Activated CD8-positive, alpha-beta T cell treated with anti-CD3 and anti-CD28 coated beads for 36 hours (primary cell): Measurements from ENCODE around the gene TGFBR3L. TPM values are rescaled to one million over a fixed set of nuclear protein-coding genes. Genes with fewer than 3 reads are reported as not detected.

ENCODE experiments used
- ATAC-seq: fragments of 200-7000 bp; cut with Tn5 transposase; one replicate; pipeline ENCODE4 v1.10.0; 2021; ENCODE audit warnings: mild to moderate bottlenecking, moderate library complexity
- CTCF ChIA-PET: fragments of 350-600 bp; sonication (Branson Sonifier 250); formaldehyde crosslinking; loops from one replicate; lab custom pipeline; 2021; ENCODE audit warnings: antibody characterized with exemption; lab: Charles Lee
- POLR2A ChIA-PET: fragments of 350-600 bp; sonication (Branson Sonifier 250); formaldehyde crosslinking; loops from one replicate; lab custom pipeline; 2021; ENCODE audit warnings: antibody characterized with exemption; lab: Charles Lee
- DNase-seq: peaks from one replicate; pipeline ENCODE4 v3.0.0-alpha.2; 2020
- H3K27ac Mint-ChIP-seq: one replicate; pipeline ENCODE4 v1.8.0; 2021; ENCODE audit warnings: mild to moderate bottlenecking, mixed read lengths
- H3K27me3 Mint-ChIP-seq: one replicate; pipeline ENCODE4 v1.8.0; 2021; ENCODE audit warnings: mixed read lengths
- H3K36me3 Mint-ChIP-seq: one replicate; pipeline ENCODE4 v1.8.0; 2021; ENCODE audit warnings: low read depth, mixed read lengths
- H3K4me1 Mint-ChIP-seq: one replicate; pipeline ENCODE4 v1.8.0; 2021; ENCODE audit warnings: low read depth, mixed read lengths
- H3K4me3 Mint-ChIP-seq: one replicate; pipeline ENCODE4 v1.8.0; 2021; ENCODE audit warnings: mild to moderate bottlenecking, moderate library complexity, mixed read lengths
- H3K9me3 Mint-ChIP-seq: one replicate; pipeline ENCODE4 v1.8.0; 2021; ENCODE audit warnings: mixed read lengths
- CTCF ChIP-seq: fragments of 200-600 bp; IDR thresholded peaks from one replicate; pipeline ENCODE4 v1.8.0; 2022; ENCODE audit warnings: antibody characterized with exemption, mild to moderate bottlenecking
- intact Hi-C: fragments of 100-400 bp; cut with micrococcal nuclease; formaldehyde crosslinking; loops from one replicate; pipeline ENCODE4 v1.10.0; 2022
- total RNA-seq, 2 experiments: library from RNA; stranded (reverse); gene quantifications; one replicate each; pipeline ENCODE4 v1.2.3, GENCODE V29; 2021

Gene TGFBR3L
- total RNA-seq, 2 experiments from 2014 or later, result 5.1 to 5.9 TPM

GRCh38 chr19:7918615-7919421 lies 4.2 kb downstream of the TGFBR3L start:
- H3K27ac Mint-ChIP-seq, result no peak overlapping the region
- DNase-seq (no peak), ATAC-seq (no peak)
- ChIA-PET POLR2A (interaction anchor here (0.6 to 3.2 kb wide), 5 partner anchors 8 to 50 kb away, joined by 3 to 14 read pairs (median 12); partner anchors contain the start of genes CTXN1 and TIMM44), CTCF (interaction anchor here (1.2 to 4.5 kb wide), 8 partner anchors 10 to 61 kb away, joined by 3 to 31 read pairs (median 6); partner anchors contain the start of genes MAP2K7 and TIMM44)
- peaks cover 28% of the 10 kb centered on the region for H3K4me1 Mint-ChIP-seq
- H3K9me3 Mint-ChIP-seq, result no peaks in the 10 kb centered on the region
- no peak for TF ChIP-seq CTCF
- H3K27me3 Mint-ChIP-seq, result peaks cover 22% of the 10 kb centered on the region
- intact Hi-C loops, result no loop called here
- H3K4me3 Mint-ChIP-seq, result peak overlapping the region; percentile 81
- no peaks in the 10 kb centered on the region for H3K36me3 Mint-ChIP-seq

- H3K27ac Mint-ChIP-seq, result peak within 1 kb of the TSS; percentile 89
- TF ChIP-seq CTCF, result no peak
- POLR2A ChIA-PET, result interaction anchor here (0.6 to 4.8 kb wide), 5 partner anchors 11 to 30 kb away, joined by 3 to 38 read pairs (median 7); partner anchors contain the start of genes MAP2K7 and TIMM44
- CTCF ChIA-PET, result interaction anchor here (1.1 to 4.5 kb wide), 8 partner anchors 11 to 352 kb away, joined by 3 to 31 read pairs (median 5); partner anchors contain the start of genes MAP2K7 and TIMM44
- peak; percentile 98 for DNase-seq
- H3K36me3 Mint-ChIP-seq, result no peaks in the 10 kb centered on the region
- peak; percentile 72 for ATAC-seq
- H3K27me3 Mint-ChIP-seq, result peaks cover 22% of the 10 kb centered on the region
- peaks cover 28% of the 10 kb centered on the region for H3K4me1 Mint-ChIP-seq
- H3K4me3 Mint-ChIP-seq, result peak within 1 kb of the TSS; percentile 81
- no peaks in the 10 kb centered on the region for H3K9me3 Mint-ChIP-seq
- intact Hi-C loops, result loop anchor here (10.0 kb wide), 1 partner anchor 65 kb away; no protein-coding TSS in a partner anchor
Observed at GRCh38 chr19:7919610-7920518, 5.2 kb downstream of the TGFBR3L start, which contains the start of gene SNAPC2. Gene SNAPC2 (plus strand): TSS chr19:7920338. CDS start chr19:7920367, 29 bp downstream.

- Mint-ChIP-seq H3K36me3 (no peaks in the 10 kb centered on the region), H3K9me3 (no peaks in the 10 kb centered on the region), H3K27me3 (peaks cover 18% of the 10 kb centered on the region), H3K27ac (peak overlapping the region; percentile 89), H3K4me1 (peaks cover 26% of the 10 kb centered on the region), H3K4me3 (peak overlapping the region; percentile 81)
- ChIA-PET CTCF (interaction anchor here (1.1 to 4.5 kb wide), 8 partner anchors 10 to 353 kb away, joined by 3 to 31 read pairs (median 5); partner anchors contain the start of genes MAP2K7 and TIMM44), POLR2A (interaction anchor here (0.6 to 4.8 kb wide), 8 partner anchors 11 to 431 kb away, joined by 3 to 38 read pairs (median 4); partner anchors contain the start of genes MAP2K7 and TIMM44)
- intact Hi-C loops, result loop anchor here (10.0 kb wide), 1 partner anchor 66 kb away; no protein-coding TSS in a partner anchor
- DNase-seq, result peak; percentile 100
- no peak for TF ChIP-seq CTCF
- ATAC-seq, result peak; percentile 77
Observed at GRCh38 chr19:7920519-7921301, 6.1 kb downstream of the TGFBR3L start.

- Mint-ChIP-seq H3K27me3 (peaks cover 14% of the 10 kb centered on the region), H3K27ac (peak overlapping the region; percentile 89), H3K4me3 (peak overlapping the region; percentile 81), H3K9me3 (no peaks in the 10 kb centered on the region), H3K4me1 (peaks cover 26% of the 10 kb centered on the region), H3K36me3 (peaks cover under 1% of the 10 kb centered on the region)
- no peak for TF ChIP-seq CTCF
- ATAC-seq (no peak), DNase-seq (no peak)
- ChIA-PET POLR2A (interaction anchor here (0.6 to 4.8 kb wide), 8 partner anchors 10 to 432 kb away, joined by 3 to 38 read pairs (median 4); partner anchors contain the start of genes MAP2K7 and TIMM44), CTCF (interaction anchor here (1.1 to 4.5 kb wide), 7 partner anchors 9 to 59 kb away, joined by 3 to 31 read pairs (median 6); partner anchors contain the start of genes MAP2K7 and TIMM44)
- intact Hi-C loops, result loop anchor here (10.0 kb wide), 1 partner anchor 67 kb away; no protein-coding TSS in a partner anchor
Observed at GRCh38 chr19:7921302-7921966, 6.8 kb downstream of the TGFBR3L start.
